ENCODE results near the gene BBS2.

Gene BBS2

GRCh38 chr16:56462064-56462796, 57.6 kb downstream of the BBS2 start:
- Histone ChIP-seq H3K36me3 (ENCODE audit: control insufficient read depth in 5 of 5, insufficient read depth in 5 of 5, low read length in 5 of 5) (peaks cover 54 to 77% (median 61%) of the 10 kb centered on the region in 5 donors), H3K27ac (ENCODE audit: low read depth, low read length) (no peak overlapping the region), H3K4me3 (ENCODE audit: low read depth in 1 of 5, low read length in 5 of 5) (no peak overlapping the region), H3K9ac (ENCODE audit: low read length in 5 of 5) (no peak overlapping the region), H3K9me3 (ENCODE audit: control insufficient read depth in 5 of 5, low read length in 5 of 5) (no peaks in the 10 kb centered on the region), H3K27me3 (ENCODE audit: control insufficient read depth in 5 of 5, insufficient read depth in 4 of 5, low read length in 5 of 5) (no peaks in the 10 kb centered on the region), H3K4me1 (ENCODE audit: control insufficient read depth in 5 of 5, insufficient read depth in 5 of 5, low read length in 5 of 5) (no peaks in the 10 kb centered on the region)

- H3K9me3 ChIP-seq (ENCODE audit: control insufficient read depth in 5 of 5, low read length in 5 of 5): no peaks in the 10 kb centered on the region
- no peak overlapping the region for H3K9ac ChIP-seq (ENCODE audit: low read length in 5 of 5)
- H3K4me3 ChIP-seq (ENCODE audit: low read depth in 1 of 5, low read length in 5 of 5): no peak overlapping the region
- no peaks in the 10 kb centered on the region for H3K27me3 ChIP-seq (ENCODE audit: control insufficient read depth in 5 of 5, insufficient read depth in 4 of 5, low read length in 5 of 5)
- peaks cover 50 to 75% (median 58%) of the 10 kb centered on the region in 5 donors for H3K36me3 ChIP-seq (ENCODE audit: control insufficient read depth in 5 of 5, insufficient read depth in 5 of 5, low read length in 5 of 5)
- no peaks in the 10 kb centered on the region for H3K4me1 ChIP-seq (ENCODE audit: control insufficient read depth in 5 of 5, insufficient read depth in 5 of 5, low read length in 5 of 5)
- no peak overlapping the region for H3K27ac ChIP-seq (ENCODE audit: low read depth, low read length)
These were observed 59.7 kb downstream of the BBS2 start for GRCh38 chr16:56460101-56460500.

- no peak overlapping the region for H3K9ac ChIP-seq (ENCODE audit: low read length in 5 of 5)
- no peak overlapping the region for H3K27ac ChIP-seq (ENCODE audit: low read depth, low read length)
- peaks cover 0 to under 1% (median 0%) of the 10 kb centered on the region in 5 donors for H3K4me1 ChIP-seq (ENCODE audit: control insufficient read depth in 5 of 5, insufficient read depth in 5 of 5, low read length in 5 of 5)
- no peak overlapping the region for H3K4me3 ChIP-seq (ENCODE audit: low read depth in 1 of 5, low read length in 5 of 5)
- no peaks in the 10 kb centered on the region for H3K27me3 ChIP-seq (ENCODE audit: control insufficient read depth in 5 of 5, insufficient read depth in 4 of 5, low read length in 5 of 5)
- H3K9me3 ChIP-seq (ENCODE audit: control insufficient read depth in 5 of 5, low read length in 5 of 5): no peaks in the 10 kb centered on the region
- H3K36me3 ChIP-seq (ENCODE audit: control insufficient read depth in 5 of 5, insufficient read depth in 5 of 5, low read length in 5 of 5): peaks cover 44 to 70% (median 52%) of the 10 kb centered on the region in 5 donors
These were observed 61.8 kb downstream of the BBS2 start for GRCh38 chr16:56457927-56458470.

- H3K36me3 ChIP-seq (ENCODE audit: control insufficient read depth in 5 of 5, insufficient read depth in 5 of 5, low read length in 5 of 5): peaks cover 18 to 35% (median 28%) of the 10 kb centered on the region in 5 donors
- H3K9ac ChIP-seq (ENCODE audit: low read length in 5 of 5): peak overlapping the region; percentile 74 to 95 (median 90)
- peak overlapping the region; percentile 91 for H3K27ac ChIP-seq (ENCODE audit: low read depth, low read length)
- H3K4me3 ChIP-seq (ENCODE audit: low read depth in 1 of 5, low read length in 5 of 5): peak overlapping the region; percentile 78 to 96 (median 95)
- H3K4me1 ChIP-seq (ENCODE audit: control insufficient read depth in 5 of 5, insufficient read depth in 5 of 5, low read length in 5 of 5): peaks cover 0 to 35% (median 28%) of the 10 kb centered on the region in 5 donors
- no peaks in the 10 kb centered on the region for H3K27me3 ChIP-seq (ENCODE audit: control insufficient read depth in 5 of 5, insufficient read depth in 4 of 5, low read length in 5 of 5)
- H3K9me3 ChIP-seq (ENCODE audit: control insufficient read depth in 5 of 5, low read length in 5 of 5): no peaks in the 10 kb centered on the region
These were observed 67.8 kb downstream of the BBS2 start for GRCh38 chr16:56451753-56452689.

- H3K9me3 ChIP-seq (ENCODE audit: control insufficient read depth in 5 of 5, low read length in 5 of 5): no peaks in the 10 kb centered on the region
- peak within 1 kb of the TSS; percentile 74 to 95 (median 90) for H3K9ac ChIP-seq (ENCODE audit: low read length in 5 of 5)
- peak within 1 kb of the TSS; percentile 91 for H3K27ac ChIP-seq (ENCODE audit: low read depth, low read length)
- H3K36me3 ChIP-seq (ENCODE audit: control insufficient read depth in 5 of 5, insufficient read depth in 5 of 5, low read length in 5 of 5): peaks cover 14 to 34% (median 27%) of the 10 kb centered on the region in 5 donors
- H3K4me3 ChIP-seq (ENCODE audit: low read depth in 1 of 5, low read length in 5 of 5): peak within 1 kb of the TSS; percentile 78 to 96 (median 95)
- H3K27me3 ChIP-seq (ENCODE audit: control insufficient read depth in 5 of 5, insufficient read depth in 4 of 5, low read length in 5 of 5): no peaks in the 10 kb centered on the region
- peaks cover 0 to 35% (median 28%) of the 10 kb centered on the region in 5 donors for H3K4me1 ChIP-seq (ENCODE audit: control insufficient read depth in 5 of 5, insufficient read depth in 5 of 5, low read length in 5 of 5)
These were observed 68.7 kb downstream of the BBS2 start, which contains the start of the genes NUDT21 and OGFOD1 for GRCh38 chr16:56450986-56451752. NUDT21 (minus strand) TSS chr16:56451332; CDS start chr16:56451202, 130 bp downstream. OGFOD1 (plus strand) TSS chr16:56451554; CDS start chr16:56451613, 59 bp downstream.

GRCh38 chr16:56450275-56450985, 69.4 kb downstream of the BBS2 start:
- H3K9ac ChIP-seq (ENCODE audit: low read length in 5 of 5): peak overlapping the region; percentile 16 to 95 (median 80)
- no peaks in the 10 kb centered on the region for H3K27me3 ChIP-seq (ENCODE audit: control insufficient read depth in 5 of 5, insufficient read depth in 4 of 5, low read length in 5 of 5)
- peaks cover 16 to 34% (median 26%) of the 10 kb centered on the region in 5 donors for H3K36me3 ChIP-seq (ENCODE audit: control insufficient read depth in 5 of 5, insufficient read depth in 5 of 5, low read length in 5 of 5)
- H3K9me3 ChIP-seq (ENCODE audit: control insufficient read depth in 5 of 5, low read length in 5 of 5): no peaks in the 10 kb centered on the region
- H3K27ac ChIP-seq (ENCODE audit: low read depth, low read length): peak overlapping the region; percentile 91
- peaks cover 0 to 35% (median 28%) of the 10 kb centered on the region in 5 donors for H3K4me1 ChIP-seq (ENCODE audit: control insufficient read depth in 5 of 5, insufficient read depth in 5 of 5, low read length in 5 of 5)
- H3K4me3 ChIP-seq (ENCODE audit: low read depth in 1 of 5, low read length in 5 of 5): peak overlapping the region; percentile 78 to 96 (median 95)

- Histone ChIP-seq H3K4me3 (ENCODE audit: low read depth in 1 of 5, low read length in 5 of 5) (no peak overlapping the region), H3K27ac (ENCODE audit: low read depth, low read length) (no peak overlapping the region), H3K9ac (ENCODE audit: low read length in 5 of 5) (peak overlapping the region in 1 of 5 donors; percentile 18), H3K36me3 (ENCODE audit: control insufficient read depth in 5 of 5, insufficient read depth in 5 of 5, low read length in 5 of 5) (peaks cover 16 to 38% (median 21%) of the 10 kb centered on the region in 5 donors), H3K4me1 (ENCODE audit: control insufficient read depth in 5 of 5, insufficient read depth in 5 of 5, low read length in 5 of 5) (peaks cover 0 to 34% (median 28%) of the 10 kb centered on the region in 5 donors), H3K9me3 (ENCODE audit: control insufficient read depth in 5 of 5, low read length in 5 of 5) (no peaks in the 10 kb centered on the region), H3K27me3 (ENCODE audit: control insufficient read depth in 5 of 5, insufficient read depth in 4 of 5, low read length in 5 of 5) (no peaks in the 10 kb centered on the region)
These were observed 71.8 kb downstream of the BBS2 start for GRCh38 chr16:56448005-56448404.

- Histone ChIP-seq H3K4me3 (ENCODE audit: low read depth in 1 of 5, low read length in 5 of 5) (no peak overlapping the region), H3K9ac (ENCODE audit: low read length in 5 of 5) (no peak overlapping the region), H3K27ac (ENCODE audit: low read depth, low read length) (no peak overlapping the region), H3K36me3 (ENCODE audit: control insufficient read depth in 5 of 5, insufficient read depth in 5 of 5, low read length in 5 of 5) (peaks cover 19 to 38% (median 23%) of the 10 kb centered on the region in 5 donors), H3K9me3 (ENCODE audit: control insufficient read depth in 5 of 5, low read length in 5 of 5) (no peaks in the 10 kb centered on the region), H3K27me3 (ENCODE audit: control insufficient read depth in 5 of 5, insufficient read depth in 4 of 5, low read length in 5 of 5) (no peaks in the 10 kb centered on the region), H3K4me1 (ENCODE audit: control insufficient read depth in 5 of 5, insufficient read depth in 5 of 5, low read length in 5 of 5) (peaks cover 0 to 29% (median 22%) of the 10 kb centered on the region in 5 donors)
These were observed 72.5 kb downstream of the BBS2 start for GRCh38 chr16:56447286-56447685.

GRCh38 chr16:56438038-56438437, 81.8 kb downstream of the BBS2 start:
- H3K9ac ChIP-seq (ENCODE audit: low read length in 5 of 5): no peak overlapping the region
- H3K36me3 ChIP-seq (ENCODE audit: control insufficient read depth in 5 of 5, insufficient read depth in 5 of 5, low read length in 5 of 5): peaks cover 36 to 49% (median 44%) of the 10 kb centered on the region in 5 donors
- no peaks in the 10 kb centered on the region for H3K4me1 ChIP-seq (ENCODE audit: control insufficient read depth in 5 of 5, insufficient read depth in 5 of 5, low read length in 5 of 5)
- H3K27ac ChIP-seq (ENCODE audit: low read depth, low read length): no peak overlapping the region
- H3K4me3 ChIP-seq (ENCODE audit: low read depth in 1 of 5, low read length in 5 of 5): no peak overlapping the region
- H3K27me3 ChIP-seq (ENCODE audit: control insufficient read depth in 5 of 5, insufficient read depth in 4 of 5, low read length in 5 of 5): no peaks in the 10 kb centered on the region
- no peaks in the 10 kb centered on the region for H3K9me3 ChIP-seq (ENCODE audit: control insufficient read depth in 5 of 5, low read length in 5 of 5)

Measured in subcutaneous abdominal adipose tissue (tissue), 5 donors.